H9 (cell line): ENCODE results near the gene TM4SF1. TPM values are rescaled to one million over a fixed set of nuclear protein-coding genes. Genes with fewer than 3 reads are reported as not detected.

ENCODE experiments used
- DNase-seq: peaks from one replicate; pipeline ENCODE4 v3.0.0-alpha.2; 2017
- H2AFZ ChIP-seq: one replicate; pipeline ENCODE4 v1.6.1; 2013; ENCODE audit warnings: mild to moderate bottlenecking, low read length, control low read depth, moderate library complexity
- H2AK5ac ChIP-seq: 2 replicates; pipeline ENCODE4 v1.6.1; 2013; ENCODE audit warnings: low read length, control low read depth, mixed read lengths; ENCODE audit not compliant: insufficient read length
- H2BK120ac ChIP-seq: one replicate; pipeline ENCODE4 v1.6.1; 2013; ENCODE audit warnings: low read depth, mild to moderate bottlenecking, low read length, control low read depth, inconsistent platforms; ENCODE audit not compliant: poor library complexity, severe bottlenecking
- H2BK12ac ChIP-seq: 2 replicates; pipeline ENCODE4 v1.6.1; 2013; ENCODE audit warnings: low read length, control low read depth, mixed read lengths, low read depth; ENCODE audit not compliant: insufficient read length
- H2BK15ac ChIP-seq: 2 replicates; pipeline ENCODE4 v1.6.1; 2013; ENCODE audit warnings: low read depth, low read length, control low read depth
- H2BK20ac ChIP-seq: one replicate; pipeline ENCODE4 v1.6.1; 2013; ENCODE audit warnings: low read depth, mild to moderate bottlenecking, low read length, control low read depth, inconsistent platforms; ENCODE audit not compliant: poor library complexity, severe bottlenecking
- H2BK5ac ChIP-seq: 2 replicates; pipeline ENCODE4 v1.6.1; 2013; ENCODE audit warnings: low read length, control low read depth, mixed read lengths; ENCODE audit not compliant: insufficient read length
- H3K14ac ChIP-seq: 2 replicates; pipeline ENCODE4 v1.6.1; 2013; ENCODE audit warnings: low read length, control low read depth; ENCODE audit not compliant: insufficient read depth
- H3K18ac ChIP-seq: 2 replicates; pipeline ENCODE4 v1.6.1; 2013; ENCODE audit warnings: low read depth, mild to moderate bottlenecking, mixed read lengths, low read length, control low read depth; ENCODE audit not compliant: insufficient read length
- H3K23ac ChIP-seq: 2 replicates; pipeline ENCODE4 v1.6.1; 2013; ENCODE audit warnings: low read length, control low read depth, mixed read lengths, low read depth; ENCODE audit not compliant: insufficient read length
- H3K23me2 ChIP-seq: 2 replicates; pipeline ENCODE4 v1.6.1; 2013; ENCODE audit warnings: low read depth, mild to moderate bottlenecking, mixed read lengths, low read length, control low read depth; ENCODE audit not compliant: insufficient read length, poor library complexity, severe bottlenecking
- H3K27ac ChIP-seq: 2 replicates; pipeline ENCODE4 v1.5.1; 2013; ENCODE audit warnings: low read length, control low read depth, mixed read lengths, low read depth; ENCODE audit not compliant: insufficient read length
- H3K27me3 ChIP-seq: 2 replicates; pipeline ENCODE4 v1.6.1; 2013; ENCODE audit warnings: low read length, control low read depth, inconsistent platforms; ENCODE audit not compliant: insufficient read depth
- H3K4ac ChIP-seq: 2 replicates; pipeline ENCODE4 v1.6.1; 2013; ENCODE audit warnings: low read depth, mild to moderate bottlenecking, control low read depth, inconsistent platforms, low read length, moderate library complexity
- H3K4me1 ChIP-seq: 2 replicates; pipeline ENCODE4 v1.6.1; 2013; ENCODE audit warnings: low read length, control low read depth, inconsistent platforms; ENCODE audit not compliant: insufficient read depth
- H3K4me2 ChIP-seq: 2 replicates; pipeline ENCODE4 v1.6.1; 2013; ENCODE audit warnings: low read length, control low read depth, mixed read lengths; ENCODE audit not compliant: insufficient read length, insufficient read depth
- H3K56ac ChIP-seq: 2 replicates; pipeline ENCODE4 v1.6.1; 2013; ENCODE audit warnings: low read depth, mild to moderate bottlenecking, mixed read lengths, low read length, control low read depth; ENCODE audit not compliant: insufficient read length
- H3K79me1 ChIP-seq: 2 replicates; pipeline ENCODE4 v1.6.1; 2013; ENCODE audit warnings: low read depth, mild to moderate bottlenecking, moderate library complexity, low read length, control low read depth, inconsistent platforms; ENCODE audit not compliant: insufficient read depth, poor library complexity, severe bottlenecking
- H3K79me2 ChIP-seq: 2 replicates; pipeline ENCODE4 v1.6.1; 2013; ENCODE audit warnings: low read length, control low read depth, inconsistent platforms; ENCODE audit not compliant: insufficient read depth
- H3K9ac ChIP-seq: 2 replicates; pipeline ENCODE4 v1.6.1; 2013; ENCODE audit warnings: low read length, control low read depth, mixed read lengths; ENCODE audit not compliant: insufficient read length; ENCODE audit errors: extremely low read depth
- H3K9me3 ChIP-seq: one replicate; pipeline ENCODE4 v1.6.1; 2013; ENCODE audit warnings: low read depth, low read length, inconsistent platforms; ENCODE audit not compliant: control insufficient read depth
- H3T11ph ChIP-seq: one replicate; pipeline ENCODE4 v1.6.1; 2013; ENCODE audit warnings: mild to moderate bottlenecking, low read length, control low read depth, inconsistent platforms
- H4K20me1 ChIP-seq: one replicate; pipeline ENCODE4 v1.6.1; 2013; ENCODE audit not compliant: control insufficient read depth, insufficient read length, insufficient read depth
- H4K5ac ChIP-seq: 2 replicates; pipeline ENCODE4 v1.6.1; 2013; ENCODE audit warnings: low read depth, mild to moderate bottlenecking, mixed read lengths, low read length, control low read depth; ENCODE audit not compliant: insufficient read length
- H4K8ac ChIP-seq: replicated peaks from 2 replicates; pipeline ENCODE4 v1.6.1; 2013; ENCODE audit warnings: low read length, control low read depth, mixed read lengths, low read depth; ENCODE audit not compliant: insufficient read length
- H4K91ac ChIP-seq: 2 replicates; pipeline ENCODE4 v1.6.1; 2013; ENCODE audit warnings: low read depth, mild to moderate bottlenecking, moderate library complexity, mixed read lengths, low read length, control low read depth; ENCODE audit not compliant: insufficient read length
- H3K27ac Mint-ChIP-seq, 3 experiments: 2 replicates in 2 of 3; 3 replicates in 1 of 3; pipeline ENCODE4 v1.8.0; 2020 to 2021; ENCODE audit warnings: mixed read lengths in 3 of 3, mild to moderate bottlenecking in 1 of 3, moderate library complexity in 1 of 3
- H3K27me3 Mint-ChIP-seq: 2 replicates; pipeline ENCODE4 v1.8.0; 2021; ENCODE audit warnings: low read depth, mild to moderate bottlenecking, moderate library complexity, mixed read lengths
- H3K36me3 Mint-ChIP-seq, 3 experiments: 2 replicates in 2 of 3; 3 replicates in 1 of 3; pipeline ENCODE4 v1.8.0; 2020 to 2021; ENCODE audit warnings: low read depth in 3 of 3, mixed read lengths in 3 of 3; ENCODE audit not compliant: insufficient read depth in 1 of 3
- H3K4me1 Mint-ChIP-seq, 2 experiments: 2 replicates each; pipeline ENCODE4 v1.8.0; 2020; ENCODE audit warnings: mixed read lengths in 2 of 2
- H3K4me3 Mint-ChIP-seq, 2 experiments: 2 replicates in 1 of 2; 3 replicates in 1 of 2; pipeline ENCODE4 v1.8.0; 2020 to 2021; ENCODE audit warnings: mild to moderate bottlenecking in 2 of 2, mixed read lengths in 2 of 2, moderate library complexity in 1 of 2
- H3K9me3 Mint-ChIP-seq, 2 experiments: 2 replicates in 1 of 2; 3 replicates in 1 of 2; pipeline ENCODE4 v1.8.0; 2020; ENCODE audit warnings: mild to moderate bottlenecking in 2 of 2, mixed read lengths in 2 of 2, moderate library complexity in 1 of 2
- WGBS: extraction: QIAGEN DNeasy Blood & Tissue Kit; methylation state at CpG from one replicate; pipeline ENCODE4 v1.1.7; 2013; ENCODE audit warnings: missing lambda C conversion rate, low lambda C conversion rate, mixed read lengths; ENCODE audit not compliant: insufficient read length; ENCODE audit errors: extremely low coverage; 5-methylcytosine and 5-hydroxymethylcytosine counted together
- total RNA-seq: library from RNA; stranded (reverse); gene quantifications from 2 replicates; pipeline ENCODE4 v1.2.1, GENCODE V29; 2021
- TF ChIP-seq, protein P1 (sequence below): fragments of 200-600 bp; sonication (generic); conservative IDR thresholded peaks from 3 replicates; pipeline ENCODE4 v1.8.0; 2021; ENCODE audit warnings: antibody characterized with exemption, mild to moderate bottlenecking

TM4SF1 gene
- total RNA-seq, 1 experiment from 2014 or later: 1.2 TPM

DNA sequence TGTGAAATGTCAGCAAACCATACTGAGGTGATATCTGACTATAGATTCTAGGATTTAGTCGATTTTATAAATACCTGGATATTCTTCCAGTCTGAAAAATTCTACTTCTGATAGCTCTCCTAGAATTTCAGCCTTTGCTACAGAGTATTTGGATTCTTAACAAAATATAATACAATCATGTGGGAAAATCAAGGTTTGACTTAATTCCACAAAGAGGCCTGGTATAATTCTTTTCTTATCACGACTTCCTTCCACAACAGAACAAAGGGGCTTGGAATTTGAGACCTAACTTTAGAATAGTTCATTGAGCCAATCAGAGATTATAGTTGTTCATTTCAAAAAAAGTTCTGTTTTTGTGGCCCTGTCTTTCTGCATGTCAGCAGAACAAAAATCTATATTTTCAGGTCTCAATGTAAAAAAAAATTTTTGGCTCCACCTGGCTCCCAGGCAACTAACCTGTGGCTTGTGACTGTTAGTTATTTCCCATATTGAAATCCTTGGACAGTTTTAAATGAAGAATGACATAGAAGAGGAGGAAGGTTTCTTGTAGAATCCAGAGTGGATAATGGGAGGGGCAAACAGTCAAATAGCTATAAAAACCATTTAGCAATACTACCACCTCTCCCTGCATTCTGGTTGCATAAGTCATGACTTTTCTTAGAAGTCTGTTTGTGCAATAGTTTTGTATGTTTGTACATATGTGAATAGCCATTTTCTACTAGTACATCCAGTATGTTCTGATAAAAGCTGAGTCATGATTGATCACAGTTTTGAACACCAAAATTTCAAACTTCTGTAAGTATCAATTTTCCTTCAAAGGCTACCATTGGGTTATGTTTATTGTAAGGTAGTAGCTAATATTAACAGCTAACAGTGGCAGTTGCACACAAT is 4.0 kb downstream of the TM4SF1 start:
- Mint-ChIP-seq H3K4me3 (no peak overlapping the region), H3K4me1 (peaks cover 60 to 64% of the 10 kb centered on the region in 2 experiments), H3K9me3 (peaks cover under 1 to 2% of the 10 kb centered on the region in 2 experiments; a peak in 1 of 5 replicates), H3K27ac (peak overlapping the region in 1 of 3 experiments; percentile 10; a peak in 1 of 7 replicates), H3K36me3 (no peaks in the 10 kb centered on the region; a peak in 1 of 7 replicates), H3K27me3 (no peaks in the 10 kb centered on the region)
- no peaks in the 10 kb centered on the region for H3K79me2 ChIP-seq
- no CpG with 5 or more reads among the region's 2 CpGs for WGBS
- H2BK5ac ChIP-seq: no peak overlapping the region
- no peak overlapping the region for H2BK15ac ChIP-seq
- no peak overlapping the region for H3K4me2 ChIP-seq
- DNase-seq: no peak
- H3K56ac ChIP-seq: no peak overlapping the region
- no peaks in the 10 kb centered on the region for H3K9me3 ChIP-seq
- H3K18ac ChIP-seq: no peak overlapping the region
- H4K91ac ChIP-seq: no peak overlapping the region
- H2AK5ac ChIP-seq: no peak overlapping the region
- H3K4me1 ChIP-seq: peaks cover 4% of the 10 kb centered on the region
- no peak overlapping the region for H4K8ac ChIP-seq
- no peak overlapping the region for H3K27ac ChIP-seq
- no peak overlapping the region for H2BK120ac ChIP-seq
- H3K23me2 ChIP-seq: no peaks in the 10 kb centered on the region
- no peaks in the 10 kb centered on the region for H3K27me3 ChIP-seq
- no peak overlapping the region for H2AFZ ChIP-seq
- no peak overlapping the region for H3K23ac ChIP-seq
- no peak overlapping the region for H3K9ac ChIP-seq
- H2BK20ac ChIP-seq: no peak overlapping the region
- H4K20me1 ChIP-seq: no peaks in the 10 kb centered on the region
- no peak overlapping the region for H3T11ph ChIP-seq
- TF ChIP-seq, protein P1, sequence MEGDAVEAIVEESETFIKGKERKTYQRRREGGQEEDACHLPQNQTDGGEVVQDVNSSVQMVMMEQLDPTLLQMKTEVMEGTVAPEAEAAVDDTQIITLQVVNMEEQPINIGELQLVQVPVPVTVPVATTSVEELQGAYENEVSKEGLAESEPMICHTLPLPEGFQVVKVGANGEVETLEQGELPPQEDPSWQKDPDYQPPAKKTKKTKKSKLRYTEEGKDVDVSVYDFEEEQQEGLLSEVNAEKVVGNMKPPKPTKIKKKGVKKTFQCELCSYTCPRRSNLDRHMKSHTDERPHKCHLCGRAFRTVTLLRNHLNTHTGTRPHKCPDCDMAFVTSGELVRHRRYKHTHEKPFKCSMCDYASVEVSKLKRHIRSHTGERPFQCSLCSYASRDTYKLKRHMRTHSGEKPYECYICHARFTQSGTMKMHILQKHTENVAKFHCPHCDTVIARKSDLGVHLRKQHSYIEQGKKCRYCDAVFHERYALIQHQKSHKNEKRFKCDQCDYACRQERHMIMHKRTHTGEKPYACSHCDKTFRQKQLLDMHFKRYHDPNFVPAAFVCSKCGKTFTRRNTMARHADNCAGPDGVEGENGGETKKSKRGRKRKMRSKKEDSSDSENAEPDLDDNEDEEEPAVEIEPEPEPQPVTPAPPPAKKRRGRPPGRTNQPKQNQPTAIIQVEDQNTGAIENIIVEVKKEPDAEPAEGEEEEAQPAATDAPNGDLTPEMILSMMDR: no peak
- no peaks in the 10 kb centered on the region for H3K79me1 ChIP-seq
- H4K5ac ChIP-seq: no peak overlapping the region
- no peak overlapping the region for H2BK12ac ChIP-seq
- no peak overlapping the region for H3K14ac ChIP-seq
- H3K4ac ChIP-seq: no peak overlapping the region
